ENCODE results near the gene TNIP1.

GRCh38 chr5:151084363-151084762, 3.5 kb upstream of the TNIP1 start:
- TF ChIP-seq CTCF (IDR thresholded peaks at IDR 0.05) (no peak), POLR2A (IDR thresholded peaks at IDR 0.05) (no peak), EP300 (IDR thresholded peaks at IDR 0.05) (no peak)

Data from stomach (tissue), 4 donors.